Spleen (tissue), 11 donors: ENCODE measurements around the gene N4BP2L2. TPM values are rescaled to one million over a fixed set of nuclear protein-coding genes. Genes with fewer than 3 reads are reported as not detected.

Source experiments
- DNase-seq: peaks from one replicate; pipeline ENCODE4 v3.0.0-alpha.2; 2020
- H3K27ac ChIP-seq, 8 donors: fragments of 200-600 bp; sonication (generic) in 7 of 8; 1 replicate in 4 of 8; 2 replicates in 4 of 8; pipeline versions ENCODE4 v1.5.0 to v1.8.0; 2016 to 2021; ENCODE audit warnings: inconsistent platforms in 4 of 8, mild to moderate bottlenecking in 4 of 8, moderate library complexity in 1 of 8
- H3K27me3 ChIP-seq, 7 donors: fragments of 200-600 bp; sonication (generic) in 6 of 7; replicated peaks in 1 of 7; 1 replicate in 4 of 7; 2 replicates in 3 of 7; pipeline versions ENCODE4 v1.5.0 to v1.8.0; 2016 to 2021; ENCODE audit warnings: inconsistent platforms in 3 of 7, mild to moderate bottlenecking in 1 of 7
- H3K36me3 ChIP-seq, 6 donors: fragments of 200-600 bp; sonication (generic) in 5 of 6; 1 replicate in 4 of 6; 2 replicates in 2 of 6; pipeline versions ENCODE4 v1.5.0 to v1.8.0; 2016 to 2021; ENCODE audit warnings: inconsistent platforms in 2 of 6
- H3K4me1 ChIP-seq, 6 donors: fragments of 200-600 bp; sonication (generic) in 5 of 6; 1 replicate in 3 of 6; 2 replicates in 3 of 6; pipeline versions ENCODE4 v1.5.0 to v1.8.0; 2016 to 2021; ENCODE audit warnings: inconsistent platforms in 3 of 6
- H3K4me3 ChIP-seq, 8 donors: fragments of 200-600 bp; sonication (generic) in 7 of 8; 1 replicate in 4 of 8; 2 replicates in 4 of 8; pipeline versions ENCODE4 v1.5.0 to v1.8.0; 2016 to 2021; ENCODE audit warnings: inconsistent platforms in 4 of 8, mild to moderate bottlenecking in 4 of 8, moderate library complexity in 2 of 8
- H3K9me3 ChIP-seq, 8 donors: fragments of 200-600 bp; sonication (generic) in 7 of 8; 1 replicate in 4 of 8; 2 replicates in 4 of 8; pipeline versions ENCODE4 v1.5.0 to v1.8.0; 2016 to 2021; ENCODE audit warnings: inconsistent platforms in 4 of 8
- POLR2A ChIP-seq, 3 donors: fragments of 450-650 bp; IDR thresholded peaks; one replicate each; pipeline ENCODE4 v1.5.1; 2017; ENCODE audit warnings: antibody characterized with exemption in 3 of 3, mild to moderate bottlenecking in 1 of 3
- POLR2AphosphoS5 ChIP-seq, 3 donors: sonication (generic); formaldehyde crosslinking; IDR thresholded peaks; one replicate each; pipeline ENCODE4 v1.5.1; 2017; ENCODE audit warnings: antibody characterized with exemption in 3 of 3
- WGBS, 5 donors: extraction: QIAGEN DNeasy Blood & Tissue Kit in 3 of 5; methylation state at CpG; one replicate each; pipeline versions ENCODE4 v1.1.5 to v1.1.7; 2013 to 2018; 5-methylcytosine and 5-hydroxymethylcytosine counted together
- intact Hi-C: fragments of 100-400 bp; cut with DNase I; formaldehyde crosslinking; loops from one replicate; pipeline ENCODE4 v1.15.0; 2023; ENCODE audit warnings: low total_unique reads
- polyA plus RNA-seq, 3 donors: library from polyadenylated mRNA; stranded (reverse); fragments of 200-250 nt; gene quantifications; one replicate each; pipeline ENCODE4 v1.2.1, GENCODE V29; 2013
- total RNA-seq, 7 donors: library from RNA; depleted of rRNA in 3 of 7; stranded (reverse); fragments of >200 nt in 3 of 7; fragmentation: NEBNext Ultra II Directional in 4 of 7; extraction: Animal tissue kit (Norgen Biotek cat#: 25700) in 4 of 7; gene quantifications; one replicate each; pipeline versions ENCODE4 v1.1.0 to v1.2.1, GENCODE V29; 2016 to 2021
- TF ChIP-seq, protein P1 (sequence below), 11 experiments: fragments of 200-600 bp in 7 of 11; fragments of 450-650 bp in 4 of 11; sonication (generic) in 4 of 11; IDR thresholded peaks in 8 of 11; conservative IDR thresholded peaks in 3 of 11; 1 replicate in 7 of 11; 2 replicates in 4 of 11; pipeline versions ENCODE4 v1.4.0 to v1.8.0; 2016 to 2021; ENCODE audit warnings: antibody characterized with exemption in 11 of 11, inconsistent platforms in 4 of 11, mild to moderate bottlenecking in 1 of 11
- donor health status: healthy with polysubstance abuse.
- donor health status: DM: no; HTN: no; CAD: no; lungs with moderate emphysema.
- donor health status: DM: no; HTN: no; CAD: no.
- donor health status: Bipolar disorder and iron deficiency.
- donor health status: healthy.
- donor health status: DM: no; HTN: no; CAD: no.
- donor health status: DM: yes; HTN: yes; CAD: no.

N4BP2L2 gene
- total and polyA plus RNA-seq, 10 donors = 49.3 to 506 (median 185) TPM

DNA sequence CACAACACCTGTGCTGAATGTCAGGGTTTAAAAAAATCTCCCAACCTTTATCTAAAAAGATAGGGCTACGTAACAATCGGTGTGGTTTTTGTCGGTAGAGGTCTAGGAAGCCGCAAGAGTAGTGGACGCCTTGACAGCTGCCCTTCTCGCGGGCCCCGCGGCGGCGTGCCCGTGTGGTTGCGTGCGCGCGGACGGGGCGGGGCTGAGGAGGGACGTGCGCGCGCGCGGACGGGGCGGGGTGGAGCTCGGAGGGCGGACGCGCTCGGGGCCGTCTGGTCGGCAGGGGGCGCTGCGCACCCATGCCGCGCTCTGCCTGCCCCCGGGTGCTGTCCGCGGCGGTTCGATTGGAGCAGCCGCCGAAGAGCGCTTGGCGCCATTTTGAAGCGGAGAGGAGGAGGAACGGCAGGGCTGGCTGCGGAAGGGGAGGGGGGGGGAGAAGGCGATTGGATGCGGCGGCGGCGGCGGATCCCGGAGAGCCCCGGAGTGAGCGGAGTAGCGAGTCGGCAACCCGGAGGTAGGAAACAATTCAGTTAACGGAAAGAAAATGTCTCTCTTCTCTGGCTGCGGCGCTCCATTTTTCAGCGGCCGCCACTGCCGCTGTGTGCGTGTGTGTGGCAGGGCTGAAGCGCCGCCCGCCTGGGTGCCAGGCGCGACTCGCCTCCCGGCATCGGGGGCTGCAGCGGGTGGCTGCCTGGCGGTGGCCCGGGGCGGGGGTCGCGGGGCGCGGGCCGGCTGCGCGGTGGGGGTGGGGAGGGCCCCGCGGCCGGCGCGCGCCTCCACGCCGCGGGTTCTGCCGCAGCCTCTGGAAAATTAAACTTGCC is 47.7 kb upstream of the N4BP2L2 start, which contains the start of gene PDS5B:
PDS5B (plus strand) TSS at position 373 of the 821 bp plus-strand sequence. CDS start 62,321 bp downstream, outside the sequence.
- DNase-seq = peak; percentile 99
- Histone ChIP-seq H3K4me1 (peaks cover 23 to 49% (median 37%) of the 10 kb centered on the region in 6 donors), H3K9me3 (no peaks in the 10 kb centered on the region), H3K4me3 (peak within 1 kb of the TSS; percentile 59 to 92 (median 71)), H3K36me3 (no peaks in the 10 kb centered on the region), H3K27ac (peak within 1 kb of the TSS; percentile 78 to 96 (median 95)), H3K27me3 (no peaks in the 10 kb centered on the region)
- TF ChIP-seq POLR2AphosphoS5 (IDR thresholded peaks at IDR 0.05) (peak; percentile 89 to 90 (median 89)), POLR2A (IDR thresholded peaks at IDR 0.05) (peak in 1 of 3 donors; percentile 43)
- TF ChIP-seq, protein P1, sequence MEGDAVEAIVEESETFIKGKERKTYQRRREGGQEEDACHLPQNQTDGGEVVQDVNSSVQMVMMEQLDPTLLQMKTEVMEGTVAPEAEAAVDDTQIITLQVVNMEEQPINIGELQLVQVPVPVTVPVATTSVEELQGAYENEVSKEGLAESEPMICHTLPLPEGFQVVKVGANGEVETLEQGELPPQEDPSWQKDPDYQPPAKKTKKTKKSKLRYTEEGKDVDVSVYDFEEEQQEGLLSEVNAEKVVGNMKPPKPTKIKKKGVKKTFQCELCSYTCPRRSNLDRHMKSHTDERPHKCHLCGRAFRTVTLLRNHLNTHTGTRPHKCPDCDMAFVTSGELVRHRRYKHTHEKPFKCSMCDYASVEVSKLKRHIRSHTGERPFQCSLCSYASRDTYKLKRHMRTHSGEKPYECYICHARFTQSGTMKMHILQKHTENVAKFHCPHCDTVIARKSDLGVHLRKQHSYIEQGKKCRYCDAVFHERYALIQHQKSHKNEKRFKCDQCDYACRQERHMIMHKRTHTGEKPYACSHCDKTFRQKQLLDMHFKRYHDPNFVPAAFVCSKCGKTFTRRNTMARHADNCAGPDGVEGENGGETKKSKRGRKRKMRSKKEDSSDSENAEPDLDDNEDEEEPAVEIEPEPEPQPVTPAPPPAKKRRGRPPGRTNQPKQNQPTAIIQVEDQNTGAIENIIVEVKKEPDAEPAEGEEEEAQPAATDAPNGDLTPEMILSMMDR (IDR thresholded peaks at IDR 0.05 in 8 of 11, conservative IDR thresholded peaks at IDR 0.05 in 3 of 11) = peak; percentile 81 to 100 (median 98)
- WGBS, 5 donors = 0 to 1% (median 0%) methylated on average over 30 to 97 of the region's 97 CpGs
- intact Hi-C loops = loop anchor here (5.0 kb wide), 1 partner anchor 51 kb away; no protein-coding TSS in a partner anchor

DNA sequence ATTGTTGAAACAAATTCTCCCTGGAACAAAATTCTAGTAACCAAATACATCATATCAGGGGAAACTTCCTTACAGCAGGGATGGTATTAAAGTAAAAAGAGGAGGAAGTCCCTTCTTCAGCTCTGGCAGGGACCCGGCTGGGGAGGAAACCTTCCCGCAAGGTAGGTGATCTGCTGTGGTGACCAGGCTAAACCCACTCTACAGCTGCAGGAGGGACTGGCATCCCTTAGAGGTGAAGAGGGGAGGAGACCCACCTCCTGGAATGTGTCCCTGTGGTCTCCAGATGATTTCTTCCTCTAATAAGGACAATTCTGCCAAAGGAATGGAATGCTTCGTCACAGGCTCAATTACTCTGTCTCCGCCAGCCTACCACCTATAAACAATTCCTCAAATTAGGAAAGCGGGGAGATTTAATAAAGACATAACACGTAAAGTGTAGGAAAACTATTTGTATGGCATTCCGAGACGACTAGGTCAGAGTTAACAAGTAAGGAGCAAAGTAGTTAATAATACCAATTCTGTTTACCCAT is 47.0 kb upstream of the N4BP2L2 start:
- intact Hi-C loops = loop anchor here (5.0 kb wide), 1 partner anchor 52 kb away; no protein-coding TSS in a partner anchor
- peak overlapping the region in 7 of 8 donors; percentile 92 to 96 (median 95) for H3K27ac ChIP-seq
- H3K27me3 ChIP-seq = no peaks in the 10 kb centered on the region
- H3K4me3 ChIP-seq = peak overlapping the region; percentile 23 to 92 (median 71)
- TF ChIP-seq POLR2AphosphoS5 (IDR thresholded peaks at IDR 0.05) (no peak), POLR2A (IDR thresholded peaks at IDR 0.05) (no peak)
- TF ChIP-seq, protein P1 (IDR thresholded peaks at IDR 0.05 in 8 of 11, conservative IDR thresholded peaks at IDR 0.05 in 3 of 11) = no peak
- 5 to 9% (median 6%) methylated on average over 8 of the region's 8 CpGs for WGBS, 5 donors
- H3K36me3 ChIP-seq = no peaks in the 10 kb centered on the region
- peaks cover 23 to 45% (median 36%) of the 10 kb centered on the region in 6 donors for H3K4me1 ChIP-seq
- peak; percentile 77 for DNase-seq
- no peaks in the 10 kb centered on the region for H3K9me3 ChIP-seq

DNA sequence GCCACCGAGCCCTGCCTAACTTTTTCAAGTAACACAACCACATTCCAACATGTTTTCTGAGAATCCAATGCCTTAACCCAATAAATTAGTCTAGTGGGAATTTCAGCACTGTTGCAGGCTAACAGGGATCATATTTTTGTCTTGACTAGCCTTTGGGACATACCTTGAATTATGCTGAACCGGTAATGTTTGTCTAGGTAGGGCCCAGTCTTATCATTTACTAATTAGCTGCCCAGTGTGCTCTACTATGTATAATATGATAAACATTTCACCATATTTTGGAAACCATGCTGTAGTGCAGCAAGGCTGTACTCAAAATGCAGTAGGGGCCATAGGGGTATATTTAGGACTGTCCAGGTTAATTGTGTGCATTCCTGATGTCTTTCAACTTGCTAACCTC is 44.4 kb upstream of the N4BP2L2 start:
- 82 to 97% (median 96%) methylated on average over 2 of the region's 2 CpGs for WGBS, 5 donors
- H3K4me1 ChIP-seq = peaks cover 1 to 19% (median 10%) of the 10 kb centered on the region in 6 donors
- intact Hi-C loops = loop anchor here (5.0 kb wide), 1 partner anchor 51 kb away; no protein-coding TSS in a partner anchor
- TF ChIP-seq POLR2AphosphoS5 (IDR thresholded peaks at IDR 0.05) (no peak), POLR2A (IDR thresholded peaks at IDR 0.05) (no peak)
- TF ChIP-seq, protein P1 (IDR thresholded peaks at IDR 0.05 in 8 of 11, conservative IDR thresholded peaks at IDR 0.05 in 3 of 11) = no peak
- H3K27ac ChIP-seq = no peak overlapping the region
- H3K36me3 ChIP-seq = no peaks in the 10 kb centered on the region
- DNase-seq = no peak
- H3K27me3 ChIP-seq = no peaks in the 10 kb centered on the region
- no peak overlapping the region for H3K4me3 ChIP-seq
- peaks cover 0 to 9% (median 6%) of the 10 kb centered on the region in 8 donors for H3K9me3 ChIP-seq
